ENCODE results near the gene CEP85.

GRCh38 chr1:26317146-26317545 is 83.1 kb downstream of the CEP85 start:
- TF ChIP-seq ZNF639 (CRISPR knock-in tag; conservative IDR thresholded peaks at IDR 0.05 in 1 of 2, IDR thresholded peaks at IDR 0.05 in 1 of 2) (no peak), MEF2A (IDR thresholded peaks at IDR 0.05; ENCODE audit: control insufficient read depth, low read depth, low read length) (no peak), DMBX1 (CRISPR knock-in tag; IDR thresholded peaks at IDR 0.05; ENCODE audit: borderline replicate concordance) (no peak), CTCF (IDR thresholded peaks at IDR 0.05 in 2 of 3, conservative IDR thresholded peaks at IDR 0.05 in 1 of 3; ENCODE audit: insufficient read depth in 2 of 3, low read depth in 1 of 3, low read length in 3 of 3) (no peak), CHD2 (IDR thresholded peaks at IDR 0.05; ENCODE audit: low read depth, low read length) (no peak)

All from K562 (cell line).